ENCODE measurements around the gene IFT43. TPM values are rescaled to one million over a fixed set of nuclear protein-coding genes. Genes with fewer than 3 reads are reported as not detected.

Gene IFT43
- total and polyA plus RNA-seq, 2 donors (not counting 1 experiment from before 2014, with no cell fraction given) = 35.2 to 54.9 TPM

GRCh38 chr14:76050797-76051392 is 65.3 kb downstream of the IFT43 start:
- DNase-seq (ENCODE audit: low read depth in 2 of 2) = peak; percentile 36 to 72
- no peaks in the 10 kb centered on the region for H3K79me2 ChIP-seq (ENCODE audit: control insufficient read depth, insufficient read depth, low read length)
- H3K9ac ChIP-seq (ENCODE audit: insufficient read depth, low read length) = no peak overlapping the region
- H3K27ac ChIP-seq (ENCODE audit: insufficient read depth, low read length) = no peak overlapping the region
- H3K36me3 ChIP-seq (ENCODE audit: control insufficient read depth, insufficient read depth, low read length) = no peaks in the 10 kb centered on the region
- H3K9me3 ChIP-seq (ENCODE audit: control insufficient read depth, insufficient read depth, low read depth, low read length) = no peaks in the 10 kb centered on the region
- H3K27me3 ChIP-seq (ENCODE audit: control insufficient read depth, insufficient read depth, low read length) = no peaks in the 10 kb centered on the region
- H3K4me3 ChIP-seq (replicated peaks in 1 of 4; ENCODE audit: control extremely low read depth in 1 of 4, insufficient read depth in 1 of 4, low read depth in 3 of 4, low read length in 4 of 4) = no peak overlapping the region
- H3K4me1 ChIP-seq (ENCODE audit: control insufficient read depth, extremely low read depth, insufficient read depth, low read length) = no peaks in the 10 kb centered on the region
- no peak overlapping the region for H3K4me2 ChIP-seq (ENCODE audit: extremely low read depth, insufficient read depth, low read length)
- no peak overlapping the region for H2AFZ ChIP-seq (ENCODE audit: low read length)
- TF ChIP-seq EZH2 (IDR thresholded peaks at IDR 0.05; ENCODE audit: low read length, missing control alignments) = no peak
- peak; percentile 76 to 78 for TF ChIP-seq CTCF (conservative IDR thresholded peaks at IDR 0.05 in 1 of 2, IDR thresholded peaks at IDR 0.05 in 1 of 2; ENCODE audit: low read depth in 1 of 2, low read length in 2 of 2)
- no peaks in the 10 kb centered on the region for H4K20me1 ChIP-seq (ENCODE audit: control insufficient read depth, extremely low read depth, insufficient read depth, low read length)

- H3K4me1 ChIP-seq (ENCODE audit: control insufficient read depth, extremely low read depth, insufficient read depth, low read length) = no peaks in the 10 kb centered on the region
- no peaks in the 10 kb centered on the region for H3K27me3 ChIP-seq (ENCODE audit: control insufficient read depth, insufficient read depth, low read length)
- no peak overlapping the region for H3K27ac ChIP-seq (ENCODE audit: insufficient read depth, low read length)
- H3K79me2 ChIP-seq (ENCODE audit: control insufficient read depth, insufficient read depth, low read length) = no peaks in the 10 kb centered on the region
- H3K9ac ChIP-seq (ENCODE audit: insufficient read depth, low read length) = no peak overlapping the region
- no peak overlapping the region for H2AFZ ChIP-seq (ENCODE audit: low read length)
- no peaks in the 10 kb centered on the region for H3K36me3 ChIP-seq (ENCODE audit: control insufficient read depth, insufficient read depth, low read length)
- no peaks in the 10 kb centered on the region for H4K20me1 ChIP-seq (ENCODE audit: control insufficient read depth, extremely low read depth, insufficient read depth, low read length)
- no peak overlapping the region for H3K4me2 ChIP-seq (ENCODE audit: extremely low read depth, insufficient read depth, low read length)
- H3K9me3 ChIP-seq (ENCODE audit: control insufficient read depth, insufficient read depth, low read depth, low read length) = no peaks in the 10 kb centered on the region
- TF ChIP-seq EZH2 (IDR thresholded peaks at IDR 0.05; ENCODE audit: low read length, missing control alignments) (no peak), CTCF (conservative IDR thresholded peaks at IDR 0.05 in 1 of 2, IDR thresholded peaks at IDR 0.05 in 1 of 2; ENCODE audit: low read depth in 1 of 2, low read length in 2 of 2) (no peak)
- no peak for DNase-seq (ENCODE audit: low read depth in 2 of 2)
- no peak overlapping the region for H3K4me3 ChIP-seq (replicated peaks in 1 of 4; ENCODE audit: control extremely low read depth in 1 of 4, insufficient read depth in 1 of 4, low read depth in 3 of 4, low read length in 4 of 4)
Observed at GRCh38 chr14:76051717-76052465, 66.3 kb downstream of the IFT43 start.

- Histone ChIP-seq H3K36me3 (ENCODE audit: control insufficient read depth, insufficient read depth, low read length) (no peaks in the 10 kb centered on the region), H3K4me3 (replicated peaks in 1 of 4; ENCODE audit: control extremely low read depth in 1 of 4, insufficient read depth in 1 of 4, low read depth in 3 of 4, low read length in 4 of 4) (no peak overlapping the region), H2AFZ (ENCODE audit: low read length) (no peak overlapping the region), H3K79me2 (ENCODE audit: control insufficient read depth, insufficient read depth, low read length) (no peaks in the 10 kb centered on the region), H3K4me1 (ENCODE audit: control insufficient read depth, extremely low read depth, insufficient read depth, low read length) (no peaks in the 10 kb centered on the region), H3K27me3 (ENCODE audit: control insufficient read depth, insufficient read depth, low read length) (no peaks in the 10 kb centered on the region), H3K9ac (ENCODE audit: insufficient read depth, low read length) (no peak overlapping the region), H3K9me3 (ENCODE audit: control insufficient read depth, insufficient read depth, low read depth, low read length) (no peaks in the 10 kb centered on the region), H3K4me2 (ENCODE audit: extremely low read depth, insufficient read depth, low read length) (no peak overlapping the region), H4K20me1 (ENCODE audit: control insufficient read depth, extremely low read depth, insufficient read depth, low read length) (no peaks in the 10 kb centered on the region), H3K27ac (ENCODE audit: insufficient read depth, low read length) (no peak overlapping the region)
- TF ChIP-seq CTCF (conservative IDR thresholded peaks at IDR 0.05 in 1 of 2, IDR thresholded peaks at IDR 0.05 in 1 of 2; ENCODE audit: low read depth in 1 of 2, low read length in 2 of 2) (no peak), EZH2 (IDR thresholded peaks at IDR 0.05; ENCODE audit: low read length, missing control alignments) (no peak)
- DNase-seq (ENCODE audit: low read depth in 2 of 2) = no peak
Observed at GRCh38 chr14:76053572-76054355, 68.2 kb downstream of the IFT43 start.

Data from fibroblast of lung (primary cell).